Kidney (tissue), 14 donors: ENCODE data around the gene ERMARD. TPM values are rescaled to one million over a fixed set of nuclear protein-coding genes. Genes with fewer than 3 reads are reported as not detected.

Experiments used
- DNase-seq, 5 donors: peaks; one replicate each; pipeline ENCODE4 v3.0.0-alpha.2; 2013 to 2020
- FAIRE-seq: peaks from 2 replicates; lab custom pipeline; 2012; peaks lifted over from hg19 to GRCh38; lab: Jason Lieb, UNC
- H3K27ac ChIP-seq, 2 donors: one replicate each; pipeline ENCODE4 v1.7.0; 2013; ENCODE audit warnings: low read depth in 2 of 2, low read length in 2 of 2, inconsistent platforms in 1 of 2
- H3K27me3 ChIP-seq: one replicate; pipeline ENCODE4 v1.7.1; 2013; ENCODE audit warnings: low read length, inconsistent platforms; ENCODE audit not compliant: control insufficient read depth, insufficient read depth
- H3K36me3 ChIP-seq, 3 donors: one replicate each; pipeline versions ENCODE4 v1.7.0 to v1.7.1; 2013; ENCODE audit warnings: low read length in 3 of 3, control low read depth in 1 of 3, inconsistent platforms in 1 of 3; ENCODE audit not compliant: insufficient read depth in 3 of 3, control insufficient read depth in 2 of 3
- H3K4me1 ChIP-seq, 3 donors: one replicate each; pipeline versions ENCODE4 v1.7.0 to v1.7.1; 2013; ENCODE audit warnings: low read length in 3 of 3, inconsistent platforms in 1 of 3, low read depth in 1 of 3; ENCODE audit not compliant: control insufficient read depth in 2 of 3, insufficient read depth in 2 of 3
- H3K4me3 ChIP-seq, 3 donors: one replicate each; pipeline versions ENCODE4 v1.7.0 to v1.8.1; 2013; ENCODE audit warnings: low read length in 3 of 3, control low read depth in 1 of 3, inconsistent platforms in 1 of 3
- H3K9ac ChIP-seq, 3 donors: one replicate each; pipeline versions ENCODE4 v1.7.0 to v1.7.1; 2013; ENCODE audit warnings: low read length in 3 of 3, control low read depth in 1 of 3, inconsistent platforms in 1 of 3
- H3K9me3 ChIP-seq, 3 donors: one replicate each; pipeline versions ENCODE4 v1.7.0 to v1.7.1; 2013; ENCODE audit warnings: low read length in 3 of 3, control low read depth in 1 of 3, inconsistent platforms in 1 of 3; ENCODE audit not compliant: control insufficient read depth in 2 of 3, insufficient read depth in 1 of 3
- intact Hi-C: fragments of 100-400 bp; cut with DNase I; formaldehyde crosslinking; loops from one replicate; pipeline ENCODE4 v1.11.1; 2022
- polyA plus RNA-seq: library from polyadenylated mRNA; stranded (reverse); fragments of 350-450 nt; fragmentation: Illumina TruSeq; extraction: RNeasy Lipid Tissue Mini Kit (QIAGEN cat#74804); gene quantifications from one replicate; pipeline ENCODE4 v1.2.3, GENCODE V29; 2014; ENCODE audit warnings: low read depth, low replicate concordance; ENCODE audit not compliant: insufficient read depth
- total RNA-seq: library from RNA; stranded (reverse); fragmentation: NEBNext Ultra II Directional; extraction: Animal tissue kit (Norgen Biotek cat#: 25700); gene quantifications from one replicate; pipeline ENCODE4 v1.2.1, GENCODE V29; 2021
- TF ChIP-seq, protein P1 (sequence below): IDR thresholded peaks from 3 replicates; pipeline ENCODE4 v1.5.1; 2012; ENCODE audit warnings: mild to moderate bottlenecking, moderate library complexity, borderline replicate concordance; ENCODE audit not compliant: insufficient read depth; ENCODE audit errors: extremely low read depth
- donor health status: control.
- donor health status: control.
- donor health status: control.
- donor health status: control.
- donor health status: control.
- donor health status: DM: yes; HTN: yes; CAD: no.
- donor health status: Normal renal cell carcinoma (clear cell type).

ERMARD gene
- total and polyA plus RNA-seq, 2 donors from 2014 or later, result 22.3 to 36.8 TPM

GRCh38 chr6:169800116-169800667 is 48.8 kb downstream of the ERMARD start:
- Histone ChIP-seq H3K9ac (no peak overlapping the region), H3K27me3 (no peaks in the 10 kb centered on the region), H3K36me3 (no peaks in the 10 kb centered on the region), H3K27ac (no peak overlapping the region), H3K4me1 (peaks cover 0 to 4% (median 0%) of the 10 kb centered on the region in 3 donors), H3K9me3 (no peaks in the 10 kb centered on the region), H3K4me3 (no peak overlapping the region)
- TF ChIP-seq, protein P1, sequence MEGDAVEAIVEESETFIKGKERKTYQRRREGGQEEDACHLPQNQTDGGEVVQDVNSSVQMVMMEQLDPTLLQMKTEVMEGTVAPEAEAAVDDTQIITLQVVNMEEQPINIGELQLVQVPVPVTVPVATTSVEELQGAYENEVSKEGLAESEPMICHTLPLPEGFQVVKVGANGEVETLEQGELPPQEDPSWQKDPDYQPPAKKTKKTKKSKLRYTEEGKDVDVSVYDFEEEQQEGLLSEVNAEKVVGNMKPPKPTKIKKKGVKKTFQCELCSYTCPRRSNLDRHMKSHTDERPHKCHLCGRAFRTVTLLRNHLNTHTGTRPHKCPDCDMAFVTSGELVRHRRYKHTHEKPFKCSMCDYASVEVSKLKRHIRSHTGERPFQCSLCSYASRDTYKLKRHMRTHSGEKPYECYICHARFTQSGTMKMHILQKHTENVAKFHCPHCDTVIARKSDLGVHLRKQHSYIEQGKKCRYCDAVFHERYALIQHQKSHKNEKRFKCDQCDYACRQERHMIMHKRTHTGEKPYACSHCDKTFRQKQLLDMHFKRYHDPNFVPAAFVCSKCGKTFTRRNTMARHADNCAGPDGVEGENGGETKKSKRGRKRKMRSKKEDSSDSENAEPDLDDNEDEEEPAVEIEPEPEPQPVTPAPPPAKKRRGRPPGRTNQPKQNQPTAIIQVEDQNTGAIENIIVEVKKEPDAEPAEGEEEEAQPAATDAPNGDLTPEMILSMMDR, result no peak
- FAIRE-seq (no peak), DNase-seq (no peak)
- intact Hi-C loops, result no loop called here

GRCh38 chr6:169800668-169801395 is 49.4 kb downstream of the ERMARD start:
- Histone ChIP-seq H3K27me3 (peaks cover 3% of the 10 kb centered on the region), H3K9ac (no peak overlapping the region), H3K9me3 (no peaks in the 10 kb centered on the region), H3K4me3 (no peak overlapping the region), H3K4me1 (peaks cover 0 to 4% (median 0%) of the 10 kb centered on the region in 3 donors), H3K27ac (no peak overlapping the region), H3K36me3 (no peaks in the 10 kb centered on the region)
- DNase-seq, result peak in 4 of 5 donors; percentile 31 to 56 (median 44)
- FAIRE-seq, result no peak
- intact Hi-C loops, result no loop called here
- TF ChIP-seq, protein P1, result no peak

DNA sequence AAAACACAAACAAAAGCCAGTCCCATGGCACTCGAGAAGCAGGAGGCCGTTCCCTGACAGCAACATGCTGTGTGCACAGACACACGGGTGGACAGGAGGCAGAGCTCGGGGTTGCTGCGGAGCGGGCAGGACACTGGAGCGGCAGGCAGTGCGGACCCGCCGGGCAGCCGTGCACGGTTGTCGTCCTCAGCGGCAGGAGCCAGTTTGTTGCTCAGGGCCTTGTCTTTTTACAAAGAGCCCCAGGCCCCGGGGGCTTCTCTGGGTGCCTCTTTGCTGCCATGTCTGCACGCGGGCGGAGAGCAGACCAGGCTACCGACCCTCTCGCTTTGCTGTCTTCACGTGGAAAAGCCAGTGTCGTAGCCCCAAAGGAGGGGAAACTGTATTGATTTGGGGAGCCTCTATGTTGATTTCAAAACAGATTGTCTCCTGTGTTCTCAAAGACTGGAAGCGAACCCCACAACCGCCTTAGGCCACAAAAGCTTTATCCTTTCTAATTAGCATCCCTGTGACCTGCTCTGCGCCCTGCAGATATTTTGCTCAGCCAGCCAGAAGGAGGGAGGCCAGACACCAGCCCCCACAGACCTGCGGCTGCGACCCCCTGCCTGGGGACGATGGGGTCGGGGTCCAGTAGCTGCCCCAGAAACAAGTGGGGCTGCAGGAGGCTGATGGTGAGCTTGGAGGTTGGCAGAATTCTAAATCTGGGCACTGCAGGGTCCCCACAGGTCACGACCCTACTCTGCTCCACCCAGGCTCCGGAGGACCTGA is 50.2 kb downstream of the ERMARD start:
- no peak overlapping the region for H3K27ac ChIP-seq

More for the DNA sequence above, 50.2 kb downstream of the ERMARD start:
- Histone ChIP-seq H3K36me3 (no peaks in the 10 kb centered on the region), H3K9me3 (no peaks in the 10 kb centered on the region), H3K4me1 (peaks cover 0 to 4% (median 0%) of the 10 kb centered on the region in 3 donors), H3K27me3 (peaks cover 3% of the 10 kb centered on the region), H3K9ac (no peak overlapping the region), H3K4me3 (no peak overlapping the region)
- DNase-seq (peak in 1 of 5 donors; percentile 25), FAIRE-seq (no peak)
- TF ChIP-seq, protein P1, result no peak
- intact Hi-C loops, result no loop called here
